ENCODE data around the gene PAK5. TPM values are rescaled to one million over a fixed set of nuclear protein-coding genes. Genes with fewer than 3 reads are reported as not detected.

PAK5 gene
- total and polyA plus RNA-seq, 2 donors from 2014 or later: 0.13 to 0.22 TPM

DNA sequence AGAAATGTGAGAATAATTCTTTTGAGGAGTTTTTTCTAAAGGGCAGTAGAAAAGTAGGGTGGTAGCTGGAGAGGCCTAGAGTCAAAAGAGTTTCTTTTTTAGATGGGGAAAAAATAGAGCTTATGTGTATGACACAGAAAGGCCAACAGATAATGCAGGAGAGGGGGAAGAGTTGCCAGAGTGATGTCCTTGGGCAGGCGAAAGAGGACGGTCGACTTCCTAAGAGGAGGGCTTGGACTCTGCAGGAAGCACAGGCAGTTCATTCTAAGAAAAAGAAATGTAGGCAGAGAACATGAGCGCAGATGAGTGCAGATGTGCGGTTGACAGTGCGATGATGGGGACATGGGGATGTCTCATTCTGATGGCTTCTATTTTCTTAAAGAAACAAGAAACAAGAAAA is 68.9 kb downstream of the PAK5 start:
- DNase-seq (no peak), FAIRE-seq (no peak)
- intact Hi-C loops (cut with DNase I): no loop called here
- no peak overlapping the region for H3K27ac ChIP-seq (ENCODE audit: low read depth in 2 of 2, low read length in 2 of 2)
- no peak overlapping the region for H3K9ac ChIP-seq (ENCODE audit: low read length in 3 of 3)
- H3K36me3 ChIP-seq (ENCODE audit: control insufficient read depth in 2 of 3, insufficient read depth in 3 of 3, low read length in 3 of 3): no peaks in the 10 kb centered on the region
- H3K27me3 ChIP-seq (ENCODE audit: control insufficient read depth, insufficient read depth, low read length): no peaks in the 10 kb centered on the region
- H3K4me1 ChIP-seq (ENCODE audit: control insufficient read depth in 2 of 3, insufficient read depth in 2 of 3, low read depth in 1 of 3, low read length in 3 of 3): no peaks in the 10 kb centered on the region
- no peaks in the 10 kb centered on the region for H3K9me3 ChIP-seq (ENCODE audit: control insufficient read depth in 2 of 3, insufficient read depth in 1 of 3, low read length in 3 of 3)
- no peak for TF ChIP-seq CTCF (IDR thresholded peaks at IDR 0.05; ENCODE audit: borderline replicate concordance, extremely low read depth, insufficient read depth)
- H3K4me3 ChIP-seq (ENCODE audit: low read length in 3 of 3): no peak overlapping the region

- FAIRE-seq: no peak
- no peak for DNase-seq
- H3K4me3 ChIP-seq (ENCODE audit: low read length in 3 of 3): no peak overlapping the region
- H3K9me3 ChIP-seq (ENCODE audit: control insufficient read depth in 2 of 3, insufficient read depth in 1 of 3, low read length in 3 of 3): no peaks in the 10 kb centered on the region
- H3K36me3 ChIP-seq (ENCODE audit: control insufficient read depth in 2 of 3, insufficient read depth in 3 of 3, low read length in 3 of 3): no peaks in the 10 kb centered on the region
- intact Hi-C loops (cut with DNase I): no loop called here
- no peak overlapping the region for H3K27ac ChIP-seq (ENCODE audit: low read depth in 2 of 2, low read length in 2 of 2)
- no peak for TF ChIP-seq CTCF (IDR thresholded peaks at IDR 0.05; ENCODE audit: borderline replicate concordance, extremely low read depth, insufficient read depth)
- H3K4me1 ChIP-seq (ENCODE audit: control insufficient read depth in 2 of 3, insufficient read depth in 2 of 3, low read depth in 1 of 3, low read length in 3 of 3): no peaks in the 10 kb centered on the region
- no peak overlapping the region for H3K9ac ChIP-seq (ENCODE audit: low read length in 3 of 3)
- H3K27me3 ChIP-seq (ENCODE audit: control insufficient read depth, insufficient read depth, low read length): no peaks in the 10 kb centered on the region
These were observed 77.4 kb downstream of the PAK5 start for GRCh38 chr20:9761476-9761875.

DNA sequence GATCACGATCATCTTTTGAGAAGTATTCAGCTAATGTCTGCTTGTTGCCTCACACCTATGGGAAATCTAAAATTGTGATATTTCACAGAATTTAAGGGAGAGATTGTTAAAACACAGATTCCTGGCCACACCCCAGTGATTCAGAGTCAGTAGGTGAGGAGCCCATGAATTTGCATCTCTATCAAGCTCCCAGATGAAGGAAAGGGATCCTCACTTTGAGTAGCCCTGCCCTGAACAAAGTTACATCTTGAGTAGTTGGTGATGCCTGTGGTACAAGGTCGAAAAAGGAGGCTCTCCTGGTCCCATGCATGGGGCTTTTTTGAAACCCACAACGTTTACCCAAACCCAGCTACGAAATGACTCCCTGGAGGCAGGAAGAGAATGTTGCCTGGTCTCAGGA is 79.5 kb downstream of the PAK5 start:
- Histone ChIP-seq H3K27me3 (ENCODE audit: control insufficient read depth, insufficient read depth, low read length) (no peaks in the 10 kb centered on the region), H3K4me3 (ENCODE audit: low read length in 3 of 3) (no peak overlapping the region), H3K4me1 (ENCODE audit: control insufficient read depth in 2 of 3, insufficient read depth in 2 of 3, low read depth in 1 of 3, low read length in 3 of 3) (no peaks in the 10 kb centered on the region), H3K27ac (ENCODE audit: low read depth in 2 of 2, low read length in 2 of 2) (no peak overlapping the region), H3K36me3 (ENCODE audit: control insufficient read depth in 2 of 3, insufficient read depth in 3 of 3, low read length in 3 of 3) (no peaks in the 10 kb centered on the region), H3K9ac (ENCODE audit: low read length in 3 of 3) (no peak overlapping the region), H3K9me3 (ENCODE audit: control insufficient read depth in 2 of 3, insufficient read depth in 1 of 3, low read length in 3 of 3) (no peaks in the 10 kb centered on the region)
- DNase-seq (no peak), FAIRE-seq (no peak)
- TF ChIP-seq CTCF (IDR thresholded peaks at IDR 0.05; ENCODE audit: borderline replicate concordance, extremely low read depth, insufficient read depth): no peak
- intact Hi-C loops (cut with DNase I): no loop called here

GRCh38 chr20:9758752-9759151 is 80.1 kb downstream of the PAK5 start:
- Histone ChIP-seq H3K27ac (ENCODE audit: low read depth in 2 of 2, low read length in 2 of 2) (no peak overlapping the region), H3K9me3 (ENCODE audit: control insufficient read depth in 2 of 3, insufficient read depth in 1 of 3, low read length in 3 of 3) (no peaks in the 10 kb centered on the region), H3K4me1 (ENCODE audit: control insufficient read depth in 2 of 3, insufficient read depth in 2 of 3, low read depth in 1 of 3, low read length in 3 of 3) (no peaks in the 10 kb centered on the region), H3K36me3 (ENCODE audit: control insufficient read depth in 2 of 3, insufficient read depth in 3 of 3, low read length in 3 of 3) (no peaks in the 10 kb centered on the region), H3K27me3 (ENCODE audit: control insufficient read depth, insufficient read depth, low read length) (no peaks in the 10 kb centered on the region), H3K4me3 (ENCODE audit: low read length in 3 of 3) (no peak overlapping the region), H3K9ac (ENCODE audit: low read length in 3 of 3) (no peak overlapping the region)
- DNase-seq (no peak), FAIRE-seq (no peak)
- intact Hi-C loops (cut with DNase I): no loop called here
- no peak for TF ChIP-seq CTCF (IDR thresholded peaks at IDR 0.05; ENCODE audit: borderline replicate concordance, extremely low read depth, insufficient read depth)

Measured in kidney (tissue), 14 donors.